Measurements from ENCODE around the gene RCOR1.
A peak's percentile ranks its signal among the peaks of the same experiment; 100 is the strongest.
"Not testable (repeated sequence)": the region's sequence is repeated elsewhere in the genome, so short reads cannot be mapped to it uniquely, and the experiment has no call there.

The RCOR1 gene

DNA sequence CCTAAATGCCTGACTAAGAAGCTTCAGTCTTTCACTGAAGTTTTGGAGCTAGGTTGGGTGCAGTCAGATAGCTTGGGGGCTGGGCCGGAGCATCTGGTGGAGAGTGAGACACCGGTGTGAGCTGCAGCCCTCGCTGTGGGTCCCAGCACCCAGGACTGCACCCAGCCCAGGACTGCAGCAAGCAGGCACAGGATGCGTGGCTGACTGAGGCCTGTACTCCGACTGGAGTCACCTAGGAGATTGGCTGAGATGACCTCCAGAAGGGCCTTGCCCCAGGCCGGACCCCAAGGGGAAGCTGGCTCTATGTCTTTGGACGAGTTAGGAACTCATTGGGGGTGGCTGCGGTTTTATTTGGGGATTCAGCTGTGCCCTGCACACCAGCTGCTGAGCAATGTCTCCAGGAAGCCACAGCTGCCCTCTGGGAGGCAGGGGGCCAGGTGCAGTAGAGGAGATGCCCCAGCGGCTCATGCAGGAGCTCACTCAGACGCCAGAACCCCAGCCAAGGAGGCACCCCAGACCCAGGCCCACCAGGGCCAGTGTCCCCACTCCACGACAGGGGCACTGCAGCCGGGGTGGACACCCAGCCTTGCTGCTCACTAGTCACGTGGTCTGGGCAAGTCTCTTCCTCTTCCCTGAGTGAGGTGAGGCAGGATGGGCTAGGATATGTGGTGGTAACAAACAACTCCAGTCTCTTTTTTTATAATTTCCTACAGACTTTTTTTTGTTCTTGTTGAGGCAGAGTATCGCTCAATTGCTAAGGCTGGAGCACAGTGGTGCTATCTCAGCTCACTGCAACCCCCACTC lies 31.8 kb upstream of the RCOR1 start:
- Mint-ChIP-seq H3K27me3 (ENCODE audit: low read depth) (no peaks in the 10 kb centered on the region), H3K9me3 (no peaks in the 10 kb centered on the region), H3K4me1 (ENCODE audit: low read depth) (no peaks in the 10 kb centered on the region), H3K27ac (no peak overlapping the region), H3K4me3 (no peak overlapping the region), H3K36me3 (ENCODE audit: low read depth) (no peaks in the 10 kb centered on the region)
- no peak for DNase-seq (ENCODE audit: low spot score)

DNA sequence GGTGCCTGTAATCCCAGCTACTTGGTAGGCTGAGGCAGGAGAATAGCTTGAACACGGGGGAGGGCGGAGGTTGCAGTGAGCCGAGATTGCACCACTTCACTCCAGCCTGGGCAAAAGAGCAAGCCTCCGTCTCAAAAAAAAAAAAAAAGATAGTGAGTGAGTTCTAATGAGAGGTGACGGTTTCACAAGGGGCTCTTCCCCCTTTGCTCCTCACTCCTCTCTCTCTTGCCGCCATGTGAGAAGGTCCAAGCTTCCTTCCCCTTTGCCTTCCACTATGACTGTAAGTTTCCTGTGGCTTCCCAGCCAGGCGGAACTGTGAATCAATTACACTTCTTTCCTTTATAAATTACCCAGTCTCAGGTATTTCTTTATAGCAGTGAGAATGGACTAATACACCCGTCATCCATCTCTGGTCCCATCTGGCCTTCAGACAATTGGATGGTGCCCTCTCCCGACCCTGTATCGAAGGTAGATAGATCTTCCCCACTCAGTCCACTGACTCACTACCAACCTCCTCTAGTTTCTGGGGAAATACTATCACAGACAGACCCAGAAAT lies 27.0 kb upstream of the RCOR1 start:
- H3K9me3 Mint-ChIP-seq: no peaks in the 10 kb centered on the region
- no peak overlapping the region for H3K4me3 Mint-ChIP-seq
- peaks cover 8% of the 10 kb centered on the region for H3K4me1 Mint-ChIP-seq (ENCODE audit: low read depth)
- no peaks in the 10 kb centered on the region for H3K27me3 Mint-ChIP-seq (ENCODE audit: low read depth)
- H3K36me3 Mint-ChIP-seq (ENCODE audit: low read depth): no peaks in the 10 kb centered on the region
- no peak overlapping the region for H3K27ac Mint-ChIP-seq
- DNase-seq (ENCODE audit: low spot score): no peak

DNA sequence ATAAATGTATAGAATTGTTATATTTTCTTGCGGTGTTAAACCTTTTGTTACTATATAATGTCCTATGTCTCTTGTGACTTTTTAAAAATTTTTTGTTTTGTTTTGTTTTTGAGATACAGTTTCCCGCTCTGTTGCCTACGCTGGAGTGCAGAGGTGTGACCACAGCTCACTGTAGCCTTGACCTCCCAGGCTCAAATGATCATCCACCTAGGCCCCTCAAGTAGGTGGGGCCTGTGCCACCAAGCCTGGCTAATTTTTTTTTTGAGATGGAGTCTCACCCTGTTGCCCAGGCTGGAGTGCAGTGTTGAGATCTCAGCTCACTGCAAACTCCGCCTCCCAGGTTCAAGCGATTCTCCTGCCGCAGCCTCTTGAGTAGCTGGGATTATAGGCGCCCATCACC lies 26.5 kb upstream of the RCOR1 start:
- Mint-ChIP-seq H3K9me3 (no peaks in the 10 kb centered on the region), H3K27ac (no peak overlapping the region), H3K27me3 (ENCODE audit: low read depth) (no peaks in the 10 kb centered on the region), H3K4me1 (ENCODE audit: low read depth) (peaks cover 8% of the 10 kb centered on the region), H3K36me3 (ENCODE audit: low read depth) (no peaks in the 10 kb centered on the region), H3K4me3 (no peak overlapping the region)
- DNase-seq (ENCODE audit: low spot score): no peak

DNA sequence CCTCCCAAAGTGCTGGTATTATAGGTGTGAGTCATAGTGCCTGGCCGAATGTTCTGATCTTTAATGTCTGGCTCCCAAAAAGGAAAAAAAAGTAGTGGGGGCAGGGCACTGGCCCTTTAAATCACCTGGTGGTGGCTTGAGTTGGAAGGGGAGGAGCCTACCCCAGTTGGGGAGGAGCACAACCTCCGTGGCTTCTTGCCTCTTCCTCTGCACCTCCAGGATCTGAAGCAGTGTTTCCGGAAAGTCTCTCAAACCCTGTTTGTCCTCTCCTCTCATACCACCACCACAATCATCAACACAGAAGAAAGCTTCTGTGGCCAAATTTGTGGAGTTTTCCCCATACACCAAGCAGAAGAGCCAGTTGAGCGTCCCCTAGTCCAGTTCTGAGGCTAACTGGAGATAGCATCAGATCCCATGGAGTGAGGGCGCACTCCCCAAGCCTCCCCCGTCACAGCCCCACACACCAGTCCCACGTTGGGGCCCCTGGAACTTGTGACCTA lies 24.3 kb upstream of the RCOR1 start:
- H3K4me3 Mint-ChIP-seq: peak overlapping the region; percentile 67
- H3K27ac Mint-ChIP-seq: peak overlapping the region; percentile 80
- peaks cover 8% of the 10 kb centered on the region for H3K4me1 Mint-ChIP-seq (ENCODE audit: low read depth)
- no peaks in the 10 kb centered on the region for H3K36me3 Mint-ChIP-seq (ENCODE audit: low read depth)
- H3K9me3 Mint-ChIP-seq: no peaks in the 10 kb centered on the region
- H3K27me3 Mint-ChIP-seq (ENCODE audit: low read depth): no peaks in the 10 kb centered on the region
- peak; percentile 33 for DNase-seq (ENCODE audit: low spot score)

DNA sequence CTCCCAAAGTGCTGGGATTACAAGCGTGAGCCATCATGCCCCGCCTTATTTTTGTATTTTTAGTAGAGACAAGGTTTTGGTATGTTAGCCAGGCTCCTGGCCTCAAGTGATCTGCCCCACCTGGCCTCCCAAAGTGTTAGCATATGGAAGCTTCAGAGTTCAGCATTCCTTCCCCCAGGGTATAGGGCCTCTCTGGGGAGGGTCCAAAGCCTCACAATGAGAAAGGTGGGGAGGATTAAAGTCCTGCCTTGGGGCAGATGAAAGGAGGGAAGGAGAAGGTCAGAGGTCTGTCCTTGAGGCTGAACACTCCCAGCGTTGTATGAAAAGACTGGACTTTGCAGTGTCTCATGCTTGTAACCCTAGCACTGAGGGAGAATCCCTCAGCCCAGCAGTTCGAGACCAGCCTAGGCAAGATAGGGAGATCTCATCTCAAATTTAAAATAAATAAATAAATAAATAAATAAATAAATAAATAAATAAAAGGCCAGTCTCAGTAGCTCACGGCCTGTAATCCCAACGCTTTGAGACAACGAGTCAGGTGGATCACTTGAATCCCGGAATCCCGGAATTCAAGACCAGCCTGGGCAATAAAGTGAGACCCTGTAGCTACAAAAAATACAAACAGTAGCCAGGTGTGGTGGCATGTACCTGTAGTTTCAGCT lies 22.0 kb upstream of the RCOR1 start:
- H3K9me3 Mint-ChIP-seq: no peaks in the 10 kb centered on the region
- H3K27me3 Mint-ChIP-seq (ENCODE audit: low read depth): peaks cover under 1% of the 10 kb centered on the region
- no peak overlapping the region for H3K4me3 Mint-ChIP-seq
- H3K4me1 Mint-ChIP-seq (ENCODE audit: low read depth): peaks cover 8% of the 10 kb centered on the region
- no peaks in the 10 kb centered on the region for H3K36me3 Mint-ChIP-seq (ENCODE audit: low read depth)
- H3K27ac Mint-ChIP-seq: no peak overlapping the region
- DNase-seq (ENCODE audit: low spot score): no peak

DNA sequence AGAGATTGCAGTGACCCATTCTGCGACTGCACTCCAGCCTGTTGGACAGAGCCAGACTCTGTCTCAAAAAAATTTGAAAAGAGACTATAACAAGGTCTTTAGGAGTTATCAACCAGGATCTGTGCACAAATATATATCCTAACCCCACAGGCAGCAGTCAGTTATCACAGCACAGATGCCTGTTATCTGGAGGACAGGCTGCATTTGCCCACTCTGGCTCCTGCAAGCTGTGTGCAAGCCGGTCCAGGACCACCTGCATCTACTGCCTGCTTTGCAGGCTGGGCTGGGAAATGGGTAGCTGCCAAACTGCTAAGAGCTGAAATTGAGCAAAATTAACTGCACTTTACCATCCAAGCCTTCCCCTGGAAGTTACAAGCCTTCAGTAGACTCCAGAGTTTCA lies 21.4 kb upstream of the RCOR1 start:
- Mint-ChIP-seq H3K36me3 (ENCODE audit: low read depth) (no peaks in the 10 kb centered on the region), H3K4me3 (no peak overlapping the region), H3K27me3 (ENCODE audit: low read depth) (peaks cover 4% of the 10 kb centered on the region), H3K27ac (no peak overlapping the region), H3K9me3 (no peaks in the 10 kb centered on the region), H3K4me1 (ENCODE audit: low read depth) (peaks cover 8% of the 10 kb centered on the region)
- no peak for DNase-seq (ENCODE audit: low spot score)

DNA sequence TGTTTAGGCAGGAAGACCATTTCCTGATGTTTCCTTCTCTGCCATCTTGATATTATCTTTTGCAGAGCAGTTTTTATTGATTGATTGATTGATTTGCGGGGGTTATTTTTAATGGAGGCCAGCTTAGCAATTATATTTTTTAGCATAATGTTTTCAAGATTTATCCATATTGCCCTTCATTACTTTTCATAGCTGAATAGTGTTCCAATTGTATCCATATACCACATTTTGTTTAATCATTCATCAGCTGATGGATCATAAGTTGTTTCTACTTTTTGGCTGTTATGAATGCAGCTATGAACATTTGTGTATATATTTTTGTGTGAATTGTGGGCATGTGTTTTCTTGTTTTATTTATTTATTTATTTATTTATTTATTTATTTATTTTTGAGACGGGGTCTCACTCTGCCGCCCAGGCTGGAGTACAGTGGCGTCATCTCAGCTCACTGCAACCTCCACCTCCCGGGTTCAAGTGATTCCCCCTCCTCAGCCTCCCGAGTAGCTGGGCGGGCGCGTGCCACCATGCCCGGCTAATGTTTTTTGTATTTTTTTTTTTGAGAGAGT lies 20.9 kb upstream of the RCOR1 start:
- Mint-ChIP-seq H3K4me1 (ENCODE audit: low read depth) (peaks cover 8% of the 10 kb centered on the region), H3K27me3 (ENCODE audit: low read depth) (peaks cover 5% of the 10 kb centered on the region), H3K27ac (no peak overlapping the region), H3K4me3 (no peak overlapping the region), H3K36me3 (ENCODE audit: low read depth) (no peaks in the 10 kb centered on the region), H3K9me3 (no peaks in the 10 kb centered on the region)
- DNase-seq (ENCODE audit: low spot score): no peak

DNA sequence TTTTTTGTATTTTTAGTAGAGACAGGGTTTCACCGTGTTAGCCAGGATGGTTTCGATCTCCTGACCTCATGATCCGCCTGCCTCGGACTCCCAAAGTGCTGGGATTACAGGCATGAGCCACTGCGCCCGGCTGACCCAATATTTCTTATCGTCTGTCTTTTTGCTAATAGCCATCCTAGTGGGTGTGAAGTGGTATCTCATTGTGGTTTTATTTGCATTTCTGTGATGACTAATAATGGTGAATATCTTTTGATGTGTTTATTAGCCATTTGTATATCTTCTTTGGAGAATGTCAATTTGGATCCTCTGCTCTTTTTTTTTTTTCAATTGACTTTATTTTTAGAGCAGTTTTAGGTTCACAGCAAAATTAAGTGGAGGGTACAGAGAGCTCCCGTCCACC lies 19.3 kb upstream of the RCOR1 start:
- H3K4me1 Mint-ChIP-seq (ENCODE audit: low read depth); H3K4me3 Mint-ChIP-seq; H3K27me3 Mint-ChIP-seq (ENCODE audit: low read depth); H3K9me3 Mint-ChIP-seq; DNase-seq (ENCODE audit: low spot score); H3K27ac Mint-ChIP-seq; H3K36me3 Mint-ChIP-seq (ENCODE audit: low read depth): not testable (repeated sequence)

DNA sequence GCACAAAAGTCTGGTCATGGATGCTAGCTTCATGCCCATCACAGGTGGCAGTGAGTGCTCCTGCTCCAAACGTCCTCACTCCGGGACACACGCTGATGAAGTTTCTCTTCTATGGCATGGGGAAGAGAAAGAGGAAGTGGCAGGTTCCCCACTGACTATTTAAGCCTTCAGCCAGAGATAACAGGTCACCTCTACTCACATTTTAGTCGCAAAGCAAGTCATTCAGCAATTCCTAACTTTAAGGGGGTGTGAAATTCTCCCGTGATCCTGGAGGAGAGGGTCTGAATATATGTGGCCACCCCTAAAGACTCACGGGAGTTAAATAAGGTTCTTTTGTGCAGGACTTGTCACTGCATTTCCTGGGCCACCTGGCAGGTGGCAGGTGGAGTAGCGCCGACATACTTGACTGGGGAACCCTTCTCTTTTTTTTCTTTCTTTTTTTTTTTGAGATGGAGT lies 18.8 kb upstream of the RCOR1 start:
- H3K27me3 Mint-ChIP-seq (ENCODE audit: low read depth): peaks cover 5% of the 10 kb centered on the region
- H3K4me3 Mint-ChIP-seq: no peak overlapping the region
- H3K4me1 Mint-ChIP-seq (ENCODE audit: low read depth): peaks cover under 1% of the 10 kb centered on the region
- H3K9me3 Mint-ChIP-seq: no peaks in the 10 kb centered on the region
- H3K36me3 Mint-ChIP-seq (ENCODE audit: low read depth): no peaks in the 10 kb centered on the region
- H3K27ac Mint-ChIP-seq: no peak overlapping the region
- DNase-seq (ENCODE audit: low spot score): no peak

DNA sequence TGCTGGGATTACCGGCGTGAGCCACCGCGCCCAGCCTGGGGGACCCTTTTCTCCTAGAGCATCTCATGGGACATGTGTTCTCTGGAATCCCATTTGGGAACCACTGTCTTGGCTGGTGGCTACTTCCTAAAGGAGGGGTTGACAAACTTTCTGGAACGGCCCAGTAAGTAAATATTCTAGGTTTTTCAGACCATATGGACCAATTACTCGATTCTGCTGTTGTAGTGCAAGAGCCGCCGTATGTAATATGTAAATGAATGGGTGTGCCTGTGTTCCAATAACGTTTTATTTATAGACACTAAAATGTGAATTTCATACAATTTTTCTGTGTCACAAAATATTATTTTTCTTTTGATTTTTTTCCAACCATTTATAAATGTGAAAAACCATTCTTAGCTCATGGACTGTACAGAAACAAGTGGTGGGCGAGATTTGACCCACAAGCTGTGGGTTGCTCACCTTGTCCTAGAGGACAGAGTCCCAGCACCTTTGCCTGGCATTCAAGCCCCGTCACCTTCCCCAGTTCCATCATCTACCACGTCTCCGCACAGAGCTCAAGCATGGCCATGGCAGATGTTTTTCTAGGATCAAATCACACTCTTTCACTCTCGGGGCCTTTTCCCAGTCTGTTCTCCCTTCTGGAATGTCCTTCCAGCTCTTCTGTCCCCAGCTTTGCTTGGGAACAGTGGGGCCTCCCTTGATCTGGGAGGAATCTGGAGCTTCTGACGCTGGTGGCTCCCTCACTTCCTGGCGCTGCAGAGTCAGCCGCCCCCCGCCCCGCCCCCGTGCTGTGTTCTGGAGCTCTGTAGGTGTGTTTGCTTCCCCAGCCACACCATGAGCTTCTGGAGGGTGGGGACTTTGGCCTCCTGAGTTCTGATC lies 17.9 kb upstream of the RCOR1 start:
- Mint-ChIP-seq H3K36me3 (ENCODE audit: low read depth) (no peaks in the 10 kb centered on the region), H3K27ac (no peak overlapping the region), H3K4me3 (no peak overlapping the region), H3K27me3 (ENCODE audit: low read depth) (peaks cover 5% of the 10 kb centered on the region), H3K9me3 (no peaks in the 10 kb centered on the region), H3K4me1 (ENCODE audit: low read depth) (no peaks in the 10 kb centered on the region)
- no peak for DNase-seq (ENCODE audit: low spot score)

DNA sequence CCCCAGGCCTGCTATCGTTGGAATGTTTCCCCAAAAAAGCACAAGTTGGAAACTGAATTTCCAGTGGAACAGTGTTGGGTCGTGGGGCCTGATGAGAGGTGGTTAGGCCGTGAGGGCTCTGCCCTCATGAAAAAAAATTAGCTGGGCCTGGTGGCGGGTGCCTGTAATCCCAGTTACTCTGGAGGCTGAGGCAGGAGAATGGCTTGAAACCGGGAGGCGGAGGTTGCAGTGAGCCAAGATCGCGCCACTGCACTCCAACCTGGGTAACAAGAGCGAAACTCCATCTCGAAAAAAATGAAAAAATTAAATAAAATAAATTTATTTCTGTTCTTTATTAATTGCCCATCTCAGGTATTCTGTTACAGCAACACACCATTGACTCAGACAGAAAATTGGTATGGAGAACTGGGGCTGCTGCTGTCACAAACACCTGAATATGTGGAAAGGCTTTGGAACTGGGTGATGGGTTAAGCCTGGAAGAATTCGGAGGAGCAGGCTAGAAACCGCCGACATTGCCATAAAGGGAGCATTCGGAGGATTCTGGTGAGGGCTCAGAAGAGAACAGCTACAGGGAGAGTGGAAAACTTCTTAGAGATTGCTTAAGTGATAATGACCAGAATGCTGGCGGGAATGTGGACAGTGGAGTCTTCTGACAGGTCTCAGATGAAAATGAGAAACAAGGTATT lies 17.1 kb upstream of the RCOR1 start:
- Mint-ChIP-seq H3K4me3 (no peak overlapping the region), H3K4me1 (ENCODE audit: low read depth) (no peaks in the 10 kb centered on the region), H3K27ac (no peak overlapping the region), H3K36me3 (ENCODE audit: low read depth) (no peaks in the 10 kb centered on the region), H3K9me3 (no peaks in the 10 kb centered on the region), H3K27me3 (ENCODE audit: low read depth) (peaks cover 5% of the 10 kb centered on the region)
- DNase-seq (ENCODE audit: low spot score): no peak

DNA sequence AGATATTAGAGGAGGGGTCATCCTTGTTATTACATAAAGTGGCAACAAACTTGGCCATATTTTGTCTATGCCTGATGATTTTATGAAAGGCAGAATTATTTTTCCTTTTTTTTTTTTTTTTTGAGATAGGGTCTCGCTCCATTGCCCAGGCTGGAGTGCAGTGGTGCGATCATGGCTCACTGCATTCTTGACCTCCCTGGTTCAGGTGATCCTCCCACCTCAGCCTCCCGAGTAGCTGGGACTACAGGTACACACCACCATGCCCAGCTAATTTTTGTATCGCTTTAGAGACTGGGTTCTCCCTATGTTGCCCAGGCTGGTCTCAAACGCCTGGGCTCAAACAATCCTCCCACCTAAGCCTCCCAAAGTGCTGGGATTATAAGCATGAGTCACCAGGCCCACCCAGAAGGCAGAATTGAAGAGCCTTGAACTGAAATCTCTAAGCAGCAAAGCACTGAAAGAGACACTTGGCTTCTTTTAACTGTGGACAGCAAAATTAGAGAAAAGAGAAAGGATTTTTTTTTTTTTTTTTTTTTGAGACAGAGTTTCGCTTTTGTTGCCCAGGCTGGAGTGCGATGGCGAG lies 16.5 kb upstream of the RCOR1 start:
- H3K27ac Mint-ChIP-seq; H3K9me3 Mint-ChIP-seq; H3K36me3 Mint-ChIP-seq (ENCODE audit: low read depth): not testable (repeated sequence)

DNA sequence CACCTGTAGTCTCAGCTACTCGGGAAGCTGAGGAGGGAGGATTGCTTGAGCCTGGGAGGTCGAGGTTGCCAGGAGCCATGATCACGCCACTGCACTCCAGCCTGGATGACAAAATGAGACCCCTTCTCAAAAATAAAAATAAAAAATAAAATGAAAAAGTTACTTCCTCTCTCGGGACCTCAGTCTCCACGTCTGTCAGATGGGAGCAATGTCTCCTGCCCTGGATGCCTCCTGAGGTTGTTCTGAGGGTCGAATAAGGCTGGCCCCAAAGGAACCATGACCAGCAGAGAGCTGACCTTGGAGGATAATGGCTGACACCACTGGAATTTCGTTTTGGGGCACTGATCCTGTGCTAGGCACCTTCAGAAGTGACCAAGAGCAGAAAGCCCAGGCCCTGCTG lies 13.6 kb upstream of the RCOR1 start:
- Mint-ChIP-seq H3K9me3 (no peaks in the 10 kb centered on the region), H3K4me1 (ENCODE audit: low read depth) (no peaks in the 10 kb centered on the region), H3K36me3 (ENCODE audit: low read depth) (no peaks in the 10 kb centered on the region), H3K4me3 (no peak overlapping the region), H3K27me3 (ENCODE audit: low read depth) (peaks cover 7% of the 10 kb centered on the region), H3K27ac (no peak overlapping the region)
- DNase-seq (ENCODE audit: low spot score): no peak

More for the DNA sequence above, 16.5 kb upstream of the RCOR1 start:
- H3K27me3 Mint-ChIP-seq (ENCODE audit: low read depth); DNase-seq (ENCODE audit: low spot score); H3K4me1 Mint-ChIP-seq (ENCODE audit: low read depth); H3K4me3 Mint-ChIP-seq: not testable (repeated sequence)
